Nephron (organoid): Measurements from ENCODE around the gene DRC3.

Source experiments
- H3K27ac Mint-ChIP-seq, 3 experiments: 2 replicates each; pipeline ENCODE4 v1.8.0; 2020; ENCODE audit warnings: mixed read lengths in 3 of 3, mild to moderate bottlenecking in 2 of 3, moderate library complexity in 1 of 3
- H3K27me3 Mint-ChIP-seq: 2 replicates; pipeline ENCODE4 v1.8.0; 2021; ENCODE audit warnings: low read depth, mild to moderate bottlenecking, moderate library complexity, mixed read lengths
- H3K36me3 Mint-ChIP-seq: 2 replicates; pipeline ENCODE4 v1.8.0; 2020; ENCODE audit warnings: low read depth, mixed read lengths
- H3K4me1 Mint-ChIP-seq: 2 replicates; pipeline ENCODE4 v1.8.0; 2020; ENCODE audit warnings: mixed read lengths
- H3K4me3 Mint-ChIP-seq, 3 experiments: 2 replicates each; pipeline ENCODE4 v1.8.0; 2020; ENCODE audit warnings: mild to moderate bottlenecking in 3 of 3, mixed read lengths in 3 of 3, moderate library complexity in 2 of 3
- H3K9me3 Mint-ChIP-seq: 2 replicates; pipeline ENCODE4 v1.8.0; 2020; ENCODE audit warnings: mixed read lengths
- CTCF ChIP-seq, 3 experiments: fragments of 200-600 bp; sonication (generic); IDR thresholded peaks; one replicate each; pipeline ENCODE4 v1.5.0; 2021; ENCODE audit warnings: antibody characterized with exemption in 3 of 3; ENCODE audit not compliant: unreplicated experiment in 3 of 3

DRC3 gene

DNA sequence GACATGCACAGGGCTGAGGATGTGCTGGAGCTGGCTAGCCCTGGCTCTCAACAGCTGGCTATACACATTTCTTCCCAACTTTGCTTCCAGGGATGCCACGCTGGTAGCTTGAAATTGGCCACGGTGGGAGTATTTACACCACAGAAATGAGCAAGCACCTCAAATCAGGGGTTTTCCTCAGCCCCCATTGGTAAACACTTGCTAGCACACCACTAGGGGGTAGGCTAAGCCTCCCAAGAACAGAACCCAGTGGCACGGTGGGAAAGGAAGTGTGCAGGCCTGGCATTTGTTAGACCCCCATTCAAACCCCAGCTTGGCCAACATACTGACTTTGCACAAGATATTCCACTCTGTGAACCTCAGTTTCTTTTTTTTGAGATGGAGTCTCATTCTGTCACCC is 12.9 kb downstream of the DRC3 start:
- peaks cover 10% of the 10 kb centered on the region for H3K4me1 Mint-ChIP-seq
- no peaks in the 10 kb centered on the region for H3K9me3 Mint-ChIP-seq
- TF ChIP-seq CTCF (IDR thresholded peaks at IDR 0.05; ENCODE audit: unreplicated experiment in 3 of 3) = no peak
- H3K27ac Mint-ChIP-seq = no peak overlapping the region
- H3K36me3 Mint-ChIP-seq = no peaks in the 10 kb centered on the region
- no peaks in the 10 kb centered on the region for H3K27me3 Mint-ChIP-seq
- no peak overlapping the region for H3K4me3 Mint-ChIP-seq

- TF ChIP-seq CTCF (IDR thresholded peaks at IDR 0.05; ENCODE audit: unreplicated experiment in 3 of 3) = no peak
- no peak overlapping the region for H3K4me3 Mint-ChIP-seq
- H3K27ac Mint-ChIP-seq = no peak overlapping the region
- peaks cover 10% of the 10 kb centered on the region for H3K4me1 Mint-ChIP-seq
- H3K36me3 Mint-ChIP-seq = no peaks in the 10 kb centered on the region
- no peaks in the 10 kb centered on the region for H3K27me3 Mint-ChIP-seq
- H3K9me3 Mint-ChIP-seq = no peaks in the 10 kb centered on the region
Observed at GRCh38 chr17:17987187-17987896, 14.7 kb downstream of the DRC3 start.

DNA sequence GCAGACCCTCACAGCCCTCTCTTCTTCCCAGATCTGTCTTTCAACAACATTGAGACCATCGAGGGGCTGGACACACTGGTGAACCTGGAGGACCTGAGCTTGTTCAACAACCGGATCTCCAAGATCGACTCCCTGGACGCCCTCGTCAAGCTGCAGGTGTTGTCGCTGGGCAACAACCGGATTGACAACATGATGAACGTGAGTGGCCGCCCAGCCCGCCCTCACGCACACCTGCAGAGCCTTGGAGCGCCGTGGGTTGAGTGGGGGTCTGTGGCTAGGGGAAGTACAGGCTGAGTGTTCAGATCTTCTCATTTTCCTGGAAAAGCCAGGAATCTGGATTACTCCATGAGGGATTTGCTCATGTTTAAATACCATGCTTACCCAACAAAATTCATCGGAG is 15.2 kb downstream of the DRC3 start:
- Mint-ChIP-seq H3K4me1 (peaks cover 10% of the 10 kb centered on the region), H3K9me3 (no peaks in the 10 kb centered on the region), H3K36me3 (no peaks in the 10 kb centered on the region), H3K27me3 (no peaks in the 10 kb centered on the region), H3K4me3 (no peak overlapping the region), H3K27ac (no peak overlapping the region)
- no peak for TF ChIP-seq CTCF (IDR thresholded peaks at IDR 0.05; ENCODE audit: unreplicated experiment in 3 of 3)

DNA sequence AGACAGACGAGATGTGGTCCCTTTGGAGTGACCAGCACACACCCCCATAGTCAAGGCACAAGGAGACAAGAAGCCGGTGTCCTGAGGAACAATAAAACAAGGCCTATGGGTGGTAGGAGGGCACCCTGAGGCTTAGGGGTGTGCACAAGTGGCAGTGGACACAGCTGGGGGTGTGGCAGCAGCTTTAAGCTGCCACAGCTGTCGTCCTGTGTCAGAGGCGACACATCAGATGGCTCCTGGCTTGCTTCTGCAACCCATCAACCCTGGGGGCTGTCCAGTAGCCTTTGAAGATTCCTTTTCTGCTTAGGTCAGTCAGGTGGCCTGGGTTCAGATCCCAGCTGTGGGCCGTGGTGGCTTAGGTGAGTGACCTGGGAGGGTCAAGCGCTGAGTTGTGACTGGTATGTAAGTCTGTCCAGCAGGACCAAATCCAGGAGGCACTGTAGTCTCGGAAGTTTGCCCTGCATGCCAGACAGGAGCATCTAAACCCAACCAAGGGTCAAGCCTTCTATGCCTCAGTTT is 15.8 kb downstream of the DRC3 start:
- no peak for TF ChIP-seq CTCF (IDR thresholded peaks at IDR 0.05; ENCODE audit: unreplicated experiment in 3 of 3)
- no peak overlapping the region for H3K4me3 Mint-ChIP-seq
- no peaks in the 10 kb centered on the region for H3K27me3 Mint-ChIP-seq
- H3K36me3 Mint-ChIP-seq = no peaks in the 10 kb centered on the region
- H3K9me3 Mint-ChIP-seq = no peaks in the 10 kb centered on the region
- peaks cover 15% of the 10 kb centered on the region for H3K4me1 Mint-ChIP-seq
- no peak overlapping the region for H3K27ac Mint-ChIP-seq

GRCh38 chr17:17989081-17989480 is 16.4 kb downstream of the DRC3 start:
- Mint-ChIP-seq H3K27me3 (no peaks in the 10 kb centered on the region), H3K4me3 (peak overlapping the region in 1 of 3 experiments; percentile 6), H3K9me3 (no peaks in the 10 kb centered on the region), H3K4me1 (peaks cover 16% of the 10 kb centered on the region), H3K27ac (no peak overlapping the region), H3K36me3 (no peaks in the 10 kb centered on the region)
- TF ChIP-seq CTCF (IDR thresholded peaks at IDR 0.05; ENCODE audit: unreplicated experiment in 3 of 3) = no peak

DNA sequence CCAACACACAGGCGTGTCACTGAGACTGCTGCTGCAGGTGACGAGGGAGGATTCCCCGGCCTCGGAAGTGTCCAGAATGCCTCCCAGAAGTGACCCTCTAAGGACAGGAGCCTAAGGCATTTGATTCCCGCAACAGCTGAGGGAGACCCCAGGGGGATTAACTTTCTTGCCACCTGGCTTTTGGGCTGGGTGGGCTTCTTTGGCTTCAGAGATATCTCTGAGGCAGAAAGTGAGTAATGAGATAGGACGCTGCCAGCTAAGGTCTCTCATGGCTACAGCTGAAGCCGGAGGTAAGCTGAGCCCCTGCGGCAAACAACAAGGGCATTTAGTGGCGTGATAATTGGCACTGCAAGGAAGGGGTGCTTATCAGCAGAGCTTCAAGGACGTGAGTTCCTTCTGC is 17.0 kb downstream of the DRC3 start:
- no peak for TF ChIP-seq CTCF (IDR thresholded peaks at IDR 0.05; ENCODE audit: unreplicated experiment in 3 of 3)
- Mint-ChIP-seq H3K27me3 (no peaks in the 10 kb centered on the region), H3K4me3 (no peak overlapping the region), H3K4me1 (peaks cover 21% of the 10 kb centered on the region), H3K27ac (no peak overlapping the region), H3K36me3 (no peaks in the 10 kb centered on the region), H3K9me3 (no peaks in the 10 kb centered on the region)
